GM12891 (cell line): ENCODE data around the gene FGFR2.

Experiments used
- DNase-seq: peaks from one replicate; pipeline ENCODE4 v3.0.0; 2011; ENCODE audit warnings: low spot score; ENCODE audit not compliant: insufficient read length
- FAIRE-seq: peaks from 2 replicates; lab custom pipeline; 2011; peaks lifted over from hg19 to GRCh38; lab: Jason Lieb, UNC
- PAX5 ChIP-seq: IDR thresholded peaks from 2 replicates; pipeline ENCODE4 v1.6.1; 2011; ENCODE audit warnings: low read length, moderate library complexity, mild to moderate bottlenecking; ENCODE audit not compliant: insufficient read depth, severe bottlenecking
- POLR2A ChIP-seq: IDR thresholded peaks from 2 replicates; pipeline ENCODE4 v1.6.1; 2011; ENCODE audit warnings: low read depth, low read length, control low read depth
- POLR2AphosphoS5 ChIP-seq: IDR thresholded peaks from 2 replicates; pipeline ENCODE4 v1.6.1; 2011; ENCODE audit warnings: low read depth, low read length, control low read depth
- POU2F2 ChIP-seq: IDR thresholded peaks from 2 replicates; pipeline ENCODE4 v1.6.1; 2011; ENCODE audit warnings: low read depth, mild to moderate bottlenecking, control low read depth, low read length, moderate library complexity
- SPI1 ChIP-seq: IDR thresholded peaks from 2 replicates; pipeline ENCODE4 v1.6.1; 2011; ENCODE audit warnings: low read depth, low read length, control low read depth
- TAF1 ChIP-seq: IDR thresholded peaks from 2 replicates; pipeline ENCODE4 v1.6.1; 2011; ENCODE audit warnings: low read depth, low read length, control low read depth

Gene FGFR2

DNA sequence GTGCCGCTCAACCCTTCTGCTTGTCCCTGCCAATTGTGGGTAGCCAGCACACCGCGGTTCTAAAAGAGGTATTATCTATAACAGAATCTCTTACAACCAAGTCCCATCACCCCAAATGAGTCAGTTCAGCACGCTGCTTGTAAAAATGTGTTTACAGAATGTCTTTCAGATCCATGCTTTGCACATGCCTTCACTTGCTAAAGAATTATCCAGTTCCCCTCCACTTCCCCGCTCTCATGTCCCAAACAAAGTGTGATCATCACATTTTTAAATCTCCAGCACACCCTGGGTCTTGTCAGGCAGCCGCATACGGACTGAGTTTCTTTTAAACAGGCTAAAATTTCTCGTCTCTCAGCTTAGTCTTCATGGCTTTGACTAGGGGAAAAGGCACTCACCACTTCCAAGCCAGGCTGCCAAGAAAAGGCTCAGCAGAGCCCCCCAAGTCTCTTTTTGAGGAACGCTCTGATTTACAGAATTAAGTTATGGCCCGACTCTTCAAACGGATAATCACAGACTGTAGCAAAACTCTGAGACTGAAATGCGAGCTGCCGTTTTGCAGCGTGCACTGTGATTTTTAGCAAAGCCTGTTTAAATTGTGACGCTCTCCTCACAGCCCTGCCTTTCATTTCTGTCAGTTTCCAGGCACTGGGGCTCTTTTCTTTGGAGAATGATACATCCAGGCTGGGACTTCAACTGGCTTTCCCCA, 29.8 kb upstream of the FGFR2 start:
- FAIRE-seq, result no peak
- DNase-seq, result no peak
- TF ChIP-seq TAF1 (no peak), SPI1 (no peak), POLR2A (no peak), POU2F2 (no peak), PAX5 (no peak), POLR2AphosphoS5 (no peak)

DNA sequence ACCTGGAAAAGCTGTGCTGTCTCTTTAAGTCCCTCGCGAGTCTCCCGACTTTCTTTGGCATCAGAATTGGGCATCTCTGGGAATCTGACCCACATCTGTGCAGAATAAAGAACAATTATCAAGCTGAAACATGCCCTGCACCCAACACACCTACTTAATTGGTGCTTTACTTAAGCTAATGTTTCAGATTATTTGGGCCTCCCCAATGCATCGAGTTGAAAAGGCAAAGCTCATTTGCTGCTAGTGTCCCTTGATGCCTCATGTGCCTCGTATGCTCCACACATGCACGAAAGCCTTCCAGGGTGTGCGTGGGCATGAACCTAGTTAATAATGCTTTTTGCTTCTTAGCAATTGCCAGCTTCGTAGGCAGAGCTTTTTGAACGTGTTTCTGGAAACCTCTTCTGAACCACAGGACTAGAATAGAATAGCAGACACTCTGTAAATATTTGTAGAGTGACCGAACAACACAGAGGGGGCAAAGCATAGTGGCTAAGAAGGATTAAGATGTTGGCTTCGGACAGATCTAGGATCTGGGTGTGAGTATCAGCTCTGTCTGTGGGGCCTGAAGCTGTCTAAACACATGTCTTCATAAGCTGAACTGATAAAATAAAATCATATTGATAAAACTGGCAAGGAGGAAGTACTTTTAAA, 26.7 kb upstream of the FGFR2 start:
- TF ChIP-seq POU2F2 (no peak), PAX5 (no peak), TAF1 (no peak), POLR2AphosphoS5 (no peak), POLR2A (no peak), SPI1 (no peak)
- FAIRE-seq (no peak), DNase-seq (no peak)

DNA sequence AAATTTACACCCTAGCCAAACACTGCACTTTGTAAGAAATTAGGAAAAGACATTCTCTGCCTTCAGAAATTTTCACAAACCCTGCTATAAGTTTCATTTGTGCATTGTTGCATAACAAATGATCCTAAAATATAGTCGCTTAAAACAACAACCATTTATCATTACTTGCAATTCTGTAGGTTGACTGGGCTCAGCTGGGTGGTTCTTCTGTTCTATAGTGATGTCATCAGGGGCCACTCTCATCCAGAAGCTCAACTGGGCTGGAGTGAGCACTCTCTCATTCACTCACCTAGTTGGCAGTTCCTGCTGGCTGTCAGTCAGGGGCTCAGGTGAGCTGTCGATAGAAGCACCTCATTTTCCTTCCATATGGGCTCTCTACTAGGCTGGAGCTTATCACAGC, 20.7 kb upstream of the FGFR2 start:
- DNase-seq, result no peak
- no peak for FAIRE-seq
- TF ChIP-seq POU2F2, result no peak
- no peak for TF ChIP-seq PAX5
- TF ChIP-seq POLR2AphosphoS5, result no peak

DNA sequence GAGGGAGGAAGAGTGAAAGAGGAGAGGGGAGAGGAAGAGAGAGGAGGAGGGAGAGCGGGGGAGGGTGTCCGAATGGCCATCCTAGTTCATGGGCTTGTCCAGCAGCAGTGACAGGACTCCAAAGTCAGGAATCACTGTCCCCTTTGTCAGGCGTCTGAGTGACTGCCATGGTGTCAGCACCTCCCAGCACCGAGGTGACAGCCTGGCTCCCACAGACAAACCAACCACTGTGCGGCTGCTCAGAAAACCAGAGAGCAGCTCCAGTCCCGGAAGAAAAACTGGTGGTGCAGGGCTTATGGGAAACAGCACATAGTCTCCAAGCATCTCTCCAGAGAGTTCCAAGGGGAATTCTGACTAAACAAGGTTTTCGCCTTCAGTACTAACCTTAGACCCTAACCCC, 18.9 kb upstream of the FGFR2 start:
- TF ChIP-seq SPI1 (no peak), PAX5 (no peak), POLR2AphosphoS5 (no peak), TAF1 (no peak), POLR2A (no peak), POU2F2 (no peak)
- no peak for FAIRE-seq
- no peak for DNase-seq

DNA sequence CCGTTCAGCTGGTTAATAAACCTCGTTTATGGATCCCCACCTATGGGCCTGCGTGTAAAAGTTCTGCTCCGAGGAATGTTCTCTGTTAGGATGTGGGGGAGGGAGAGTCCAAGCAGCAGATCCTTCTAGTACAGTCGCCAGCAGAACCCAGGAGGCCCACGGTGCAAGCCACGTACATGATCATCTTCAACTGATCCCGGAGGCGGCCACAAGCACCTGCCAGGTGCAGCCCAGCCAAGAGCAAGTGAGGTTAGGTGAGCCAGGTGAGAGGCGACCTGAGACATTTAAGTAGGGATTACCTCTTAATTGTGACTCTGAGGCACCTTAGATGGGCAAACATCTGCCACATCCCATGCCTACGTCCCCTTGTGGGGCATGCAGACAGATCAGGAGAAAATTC, 18.0 kb upstream of the FGFR2 start:
- DNase-seq (no peak), FAIRE-seq (no peak)
- TF ChIP-seq POU2F2 (no peak), PAX5 (no peak), TAF1 (no peak), POLR2A (no peak), SPI1 (no peak), POLR2AphosphoS5 (no peak)

DNA sequence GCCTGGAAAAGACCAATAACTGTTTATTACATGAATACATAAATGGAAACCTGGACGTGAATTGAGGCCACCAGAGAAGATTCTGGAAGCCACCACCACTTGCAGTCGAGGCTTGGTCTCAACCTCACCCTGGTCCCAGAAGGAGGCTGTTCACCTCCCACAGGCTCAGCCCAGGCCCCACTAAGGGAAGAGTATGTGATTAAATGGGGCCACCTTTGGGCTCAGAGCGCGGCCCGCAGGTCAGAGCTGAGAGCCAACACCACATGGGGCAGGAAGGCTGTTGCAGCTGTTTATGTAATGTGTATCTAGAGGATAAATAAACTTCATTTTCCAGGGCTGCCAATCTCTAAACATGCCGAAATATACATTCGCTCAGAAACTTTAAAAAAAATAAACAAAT, 17.6 kb upstream of the FGFR2 start:
- no peak for TF ChIP-seq POU2F2
- TF ChIP-seq POLR2A, result no peak
- TF ChIP-seq POLR2AphosphoS5, result no peak
- TF ChIP-seq PAX5, result no peak
- TF ChIP-seq TAF1, result no peak
- no peak for TF ChIP-seq SPI1
- DNase-seq (no peak), FAIRE-seq (no peak)

DNA sequence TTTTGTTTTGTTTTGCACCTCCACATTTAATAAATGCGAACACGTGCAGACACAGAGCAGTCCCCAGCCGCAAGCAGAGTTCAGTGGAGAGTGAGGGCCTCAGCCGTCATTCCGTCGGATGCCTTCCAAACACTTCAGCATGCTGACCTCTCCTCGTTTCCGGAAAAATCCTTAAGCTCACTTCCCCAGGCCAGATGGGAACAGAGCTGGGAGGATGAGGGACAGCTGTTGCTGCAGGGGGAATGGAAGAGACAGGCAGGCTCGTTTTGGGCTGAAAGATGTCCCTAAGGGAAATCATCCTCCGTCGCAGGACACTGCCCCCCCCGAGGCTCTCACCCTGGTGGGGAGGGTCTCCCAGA, 17.2 kb upstream of the FGFR2 start:
- no peak for TF ChIP-seq POLR2A
- no peak for TF ChIP-seq POU2F2
- TF ChIP-seq SPI1, result no peak
- TF ChIP-seq POLR2AphosphoS5, result no peak
- TF ChIP-seq TAF1, result no peak
- no peak for TF ChIP-seq PAX5
- DNase-seq (no peak), FAIRE-seq (no peak)

DNA sequence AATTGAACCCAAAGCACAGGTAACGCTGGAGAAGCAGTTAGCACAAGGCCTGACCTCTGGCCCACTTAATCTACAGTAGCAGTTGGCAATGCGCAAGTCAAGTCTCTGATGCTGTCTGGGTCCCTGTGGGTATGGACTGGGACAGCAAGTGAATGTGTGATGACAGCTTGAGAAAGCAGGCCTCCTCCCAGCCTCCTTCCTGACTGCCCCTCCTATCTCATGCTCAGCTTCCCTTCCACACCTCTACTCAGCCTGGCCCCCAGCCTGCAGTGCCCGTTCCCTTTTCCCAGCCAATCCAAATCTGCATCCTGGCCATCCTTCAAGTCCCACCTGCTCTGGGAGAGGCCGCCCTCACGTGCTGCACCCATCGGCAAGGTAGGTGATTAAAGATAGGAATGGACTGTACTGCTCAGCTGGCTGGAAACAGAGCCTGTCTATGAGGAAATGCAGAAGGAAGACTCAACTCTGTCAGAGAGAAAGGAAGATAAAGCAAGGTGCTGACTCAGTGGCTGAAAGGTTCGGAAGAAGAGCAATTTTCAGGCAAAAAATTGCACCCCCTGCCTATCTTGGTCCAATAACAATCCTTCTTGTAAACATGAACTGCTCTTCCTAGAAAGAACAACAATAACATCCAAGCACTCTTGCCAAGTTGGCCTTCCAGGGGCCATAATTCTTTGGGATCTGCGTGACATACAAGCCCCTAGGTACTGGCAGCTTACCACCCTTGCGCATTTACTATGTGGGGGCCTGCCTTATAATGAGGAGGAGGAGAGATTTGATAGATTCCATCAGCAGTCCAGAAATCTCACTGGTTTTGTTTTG, 16.6 kb upstream of the FGFR2 start:
- no peak for DNase-seq
- no peak for FAIRE-seq
- TF ChIP-seq TAF1, result no peak

DNA sequence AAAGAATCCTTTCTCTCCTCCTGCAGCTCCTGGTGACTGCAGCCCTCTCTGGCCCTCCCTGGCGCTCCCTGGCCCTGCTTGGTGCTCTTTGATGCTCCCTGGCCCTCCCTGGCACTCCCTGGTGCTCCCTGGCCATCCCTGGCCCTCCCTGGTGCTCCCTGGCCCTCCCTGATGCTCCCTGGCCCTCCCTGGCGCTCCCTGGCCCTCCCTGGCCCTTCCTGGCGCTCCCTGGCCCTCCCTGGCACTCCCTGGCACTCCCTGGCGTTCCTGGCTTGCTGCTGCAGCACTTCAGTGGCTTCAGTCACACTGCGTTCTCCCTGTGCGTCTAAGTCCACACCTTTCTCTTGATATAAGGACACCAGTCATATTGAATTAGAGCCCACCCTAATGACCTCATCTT, 15.2 kb upstream of the FGFR2 start:
- no peak for TF ChIP-seq POU2F2
- TF ChIP-seq PAX5, result no peak
- no peak for TF ChIP-seq POLR2AphosphoS5
- TF ChIP-seq POLR2A, result no peak
- TF ChIP-seq TAF1, result no peak
- no peak for TF ChIP-seq SPI1
- DNase-seq, result no peak
- no peak for FAIRE-seq

DNA sequence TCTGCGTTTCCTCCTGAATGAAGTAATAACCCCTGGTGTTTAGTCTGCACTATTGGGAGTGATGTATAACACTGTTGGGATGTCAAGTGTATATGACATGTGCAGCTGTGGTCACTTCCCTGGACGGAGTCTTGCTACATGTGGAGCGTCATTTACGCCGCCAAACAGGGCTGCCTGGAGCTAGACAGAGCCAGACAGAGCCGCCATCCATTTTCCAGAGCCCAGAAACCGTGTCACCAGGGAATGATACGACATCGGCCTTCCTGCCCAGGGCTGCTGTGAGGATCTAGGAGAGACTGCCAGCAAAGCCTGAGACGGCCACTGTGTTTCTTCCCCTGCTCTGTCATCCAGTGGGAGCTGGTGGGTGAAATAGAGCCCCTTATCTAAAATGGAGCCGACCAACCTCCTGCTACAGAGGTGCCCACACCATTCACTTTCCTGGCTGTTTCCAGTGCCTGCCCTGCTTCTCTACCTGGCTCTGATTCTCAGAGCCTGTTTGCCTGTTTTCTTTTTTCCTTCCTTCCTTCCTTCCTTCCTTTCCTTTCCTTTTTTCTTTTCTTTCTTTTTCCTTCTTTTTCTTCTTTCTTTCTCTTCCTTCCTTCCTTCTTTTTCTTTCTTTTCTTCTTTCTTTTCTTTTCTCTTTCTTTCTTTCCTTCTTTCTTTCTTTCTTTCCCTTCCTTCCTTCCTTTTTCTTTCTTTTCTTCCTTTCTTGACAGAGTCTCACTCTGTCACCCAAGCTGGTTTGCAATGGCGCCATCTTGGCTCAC, 13.3 kb upstream of the FGFR2 start:
- FAIRE-seq, result no peak
- no peak for DNase-seq
- no peak for TF ChIP-seq SPI1
- no peak for TF ChIP-seq PAX5
- TF ChIP-seq POLR2A, result no peak
- no peak for TF ChIP-seq POLR2AphosphoS5
- TF ChIP-seq POU2F2, result no peak
- no peak for TF ChIP-seq TAF1
